HG02870 (cell line): ENCODE results near the gene TTC7B.

Source experiments
- ATAC-seq: cut with Tn5 transposase; IDR thresholded peaks from one replicate; pipeline ENCODE4 v1.9.1; 2021; ENCODE audit warnings: mild to moderate bottlenecking, moderate library complexity; ENCODE audit not compliant: unreplicated experiment

TTC7B gene

DNA sequence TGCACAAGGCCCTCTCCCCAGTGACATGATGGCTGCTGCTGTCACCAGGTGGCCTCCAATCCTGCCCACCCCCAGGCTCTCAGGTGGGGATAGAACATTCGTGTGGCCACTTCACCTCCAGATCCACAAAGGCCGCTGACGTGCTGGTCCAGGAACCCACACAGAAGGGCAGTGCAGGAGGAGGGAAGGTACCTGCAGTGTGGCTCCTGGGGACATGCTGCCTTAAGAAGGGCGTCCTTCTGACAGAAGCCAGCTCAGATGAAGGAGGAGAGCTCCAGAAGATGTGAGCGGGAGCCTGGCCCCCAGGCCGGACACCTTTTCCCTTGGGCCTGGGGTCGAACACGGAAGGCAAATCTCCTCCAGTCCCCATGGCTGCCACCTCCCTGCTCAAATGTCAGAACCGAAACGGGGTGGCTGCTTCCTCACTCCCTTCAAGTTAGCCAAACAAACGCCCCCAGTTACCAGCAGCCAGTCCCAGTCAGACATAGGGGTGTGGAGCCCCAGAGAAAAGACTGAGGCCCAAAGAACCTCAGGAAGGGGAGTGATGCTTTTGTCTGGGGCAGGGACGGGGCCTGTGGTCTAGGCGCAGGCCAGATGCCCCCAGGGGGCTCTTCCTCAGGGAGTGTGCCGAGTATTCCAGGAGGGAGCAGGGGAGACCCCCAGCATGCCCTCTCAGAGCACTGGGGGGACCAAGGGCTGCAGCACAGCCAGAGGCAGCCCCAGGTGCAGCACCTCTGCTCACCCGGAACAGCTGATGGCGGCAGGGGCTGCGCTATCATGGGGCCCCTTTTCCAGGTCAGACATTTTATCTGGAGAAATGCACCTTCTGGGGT, 263.5 kb downstream of the TTC7B start:
- no peak for ATAC-seq

- ATAC-seq, result no peak
Observed at GRCh38 chr14:90551733-90552464, 264.3 kb downstream of the TTC7B start.

DNA sequence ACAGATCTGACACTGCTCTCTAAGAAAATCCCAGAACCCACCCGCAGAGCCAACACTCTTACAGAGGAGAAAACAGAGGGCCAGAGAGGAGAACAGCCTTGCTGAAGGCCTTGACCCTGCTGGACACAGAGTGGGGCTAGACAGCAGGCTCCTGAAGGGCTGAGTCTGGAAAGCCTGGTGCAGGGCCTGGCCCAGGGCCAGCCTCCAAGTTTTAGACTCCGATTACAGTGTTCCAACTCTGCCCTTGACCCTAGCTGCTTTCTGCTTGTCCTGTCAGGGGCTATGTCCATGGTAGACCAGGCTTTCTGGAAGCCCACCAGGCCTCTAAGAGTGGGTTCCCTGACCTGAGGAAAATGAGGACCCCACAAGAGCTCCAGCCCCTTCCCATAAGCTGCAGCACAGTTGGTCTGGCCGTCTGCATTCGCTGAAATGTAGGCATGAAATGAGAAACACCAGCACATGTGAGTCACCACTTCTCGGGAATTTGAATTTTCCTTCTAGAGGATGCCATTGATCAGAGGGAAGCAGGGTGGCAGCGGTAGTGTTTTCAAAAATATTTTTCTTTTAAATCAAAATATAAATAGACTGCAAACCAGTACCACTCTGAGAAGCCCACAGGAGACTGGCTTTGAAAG, 265.0 kb downstream of the TTC7B start:
- no peak for ATAC-seq

DNA sequence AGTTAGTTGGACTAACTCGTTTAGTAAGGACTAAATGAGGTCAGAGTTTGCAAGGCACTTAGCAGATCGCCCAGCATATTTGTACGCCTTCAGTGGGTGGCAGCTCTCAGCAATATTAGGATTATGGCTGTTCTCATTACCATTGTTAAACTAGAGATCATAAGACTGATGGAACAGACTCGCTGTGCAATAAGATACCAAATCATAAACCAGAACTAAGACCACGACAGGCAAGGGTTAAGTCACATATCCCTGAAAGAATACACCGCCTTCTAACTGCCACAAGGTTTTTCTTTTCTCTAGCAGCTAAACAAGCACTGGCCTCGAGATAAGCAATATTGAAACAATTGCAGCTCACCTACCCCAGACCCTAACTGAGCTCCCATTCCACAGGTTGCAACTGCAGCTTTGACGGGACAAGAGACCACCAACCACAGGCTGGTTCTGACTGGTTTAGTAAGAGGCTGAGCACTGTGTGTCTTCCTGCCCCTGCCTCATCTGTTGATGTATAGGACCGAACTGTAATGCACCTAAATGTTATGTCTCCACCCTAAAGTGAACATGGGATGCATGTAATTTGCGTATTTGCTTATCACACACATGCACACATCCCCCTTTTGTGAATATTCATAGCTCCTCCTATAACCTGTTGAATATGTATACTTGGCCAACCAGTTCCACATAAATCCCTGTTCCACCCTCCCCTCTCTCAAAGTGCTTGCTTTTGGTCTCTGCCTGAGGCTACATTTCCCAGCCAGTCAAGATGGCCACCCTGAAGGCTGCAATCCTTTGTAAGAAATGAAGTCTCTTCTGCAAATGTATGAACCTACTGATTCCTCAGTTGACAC, 266.2 kb downstream of the TTC7B start:
- no peak for ATAC-seq

- no peak for ATAC-seq
Observed at GRCh38 chr14:90548455-90548854, 267.8 kb downstream of the TTC7B start.

- no peak for ATAC-seq
Observed at GRCh38 chr14:90547968-90548367, 268.3 kb downstream of the TTC7B start.

GRCh38 chr14:90547250-90547649, 269.0 kb downstream of the TTC7B start:
- ATAC-seq, result no peak

DNA sequence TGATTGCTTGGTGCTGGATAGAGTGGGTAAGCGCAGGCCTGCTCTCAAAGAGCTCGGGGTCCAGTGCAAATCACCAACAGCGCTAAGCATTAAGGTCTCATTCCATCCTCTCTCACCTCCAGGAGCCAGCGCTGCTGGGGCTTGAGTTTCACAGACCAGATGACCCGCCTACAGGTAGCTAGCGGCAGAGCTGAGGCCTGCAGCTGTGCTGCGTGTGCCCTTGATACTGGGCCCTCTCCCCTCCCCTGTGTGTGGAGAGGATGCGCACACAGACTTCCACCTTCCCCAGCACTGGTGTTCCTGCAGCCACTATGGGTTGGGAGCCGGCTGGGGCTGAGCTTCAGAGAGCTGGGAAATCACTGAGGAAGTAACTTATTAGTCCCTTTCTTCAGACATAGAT, 269.5 kb downstream of the TTC7B start:
- ATAC-seq, result no peak

DNA sequence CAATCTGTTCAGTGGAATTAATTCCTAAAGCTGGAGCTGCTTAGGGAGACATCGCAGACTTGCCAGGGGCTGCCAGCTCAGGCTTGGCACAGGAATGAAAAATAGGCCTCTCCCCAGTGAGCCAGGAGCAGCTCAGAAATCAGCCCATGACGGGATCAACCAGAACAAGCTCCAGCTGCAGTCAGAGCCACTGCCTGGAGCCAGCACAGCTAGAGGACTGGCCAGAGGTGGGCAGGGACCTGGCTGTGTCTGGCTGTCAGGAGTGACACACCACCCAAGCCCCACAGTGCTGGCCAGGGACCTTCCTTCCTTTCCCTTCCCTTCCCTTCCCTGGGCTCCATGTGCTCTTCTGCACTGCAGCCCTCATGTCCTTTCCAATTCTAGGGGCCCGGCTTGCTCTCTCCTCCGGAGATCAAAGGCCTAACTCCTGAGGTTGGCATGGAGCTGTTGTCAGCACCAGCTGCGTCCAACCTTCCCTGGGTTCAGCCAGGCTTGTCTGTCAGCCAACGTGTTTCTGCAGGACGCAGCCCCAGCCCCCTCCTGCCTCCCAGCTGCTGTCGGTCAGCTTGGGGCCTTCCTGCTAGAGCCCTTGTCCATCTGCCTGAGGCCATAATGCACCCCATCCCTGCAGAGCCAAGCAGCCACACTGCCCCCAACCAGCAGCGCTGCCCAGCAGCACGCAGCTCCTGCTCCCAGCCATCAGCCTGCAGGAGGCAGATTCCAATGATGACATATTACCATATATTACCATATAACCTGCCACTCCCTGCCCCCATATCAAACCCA, 270.1 kb downstream of the TTC7B start:
- ATAC-seq, result no peak

DNA sequence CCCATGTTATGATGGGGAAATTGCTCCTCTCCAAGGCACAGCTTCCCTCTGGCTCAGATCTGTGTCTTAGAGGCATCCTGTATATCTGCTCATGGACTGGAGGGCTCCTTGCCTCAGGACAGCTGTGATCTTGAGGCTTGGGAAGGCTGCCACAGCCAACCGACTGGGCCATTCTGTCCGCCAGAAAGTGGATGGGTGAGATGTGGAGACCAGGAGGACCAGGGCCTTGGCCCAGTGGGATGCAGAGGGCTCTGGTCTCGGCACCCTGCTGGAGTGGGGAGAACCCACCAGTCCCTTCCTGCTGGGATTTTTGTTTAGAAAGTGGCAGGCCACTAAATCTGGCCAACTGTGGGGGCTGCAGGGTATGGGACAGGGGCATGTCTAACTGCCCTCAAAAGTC, 270.8 kb downstream of the TTC7B start:
- ATAC-seq, result no peak

DNA sequence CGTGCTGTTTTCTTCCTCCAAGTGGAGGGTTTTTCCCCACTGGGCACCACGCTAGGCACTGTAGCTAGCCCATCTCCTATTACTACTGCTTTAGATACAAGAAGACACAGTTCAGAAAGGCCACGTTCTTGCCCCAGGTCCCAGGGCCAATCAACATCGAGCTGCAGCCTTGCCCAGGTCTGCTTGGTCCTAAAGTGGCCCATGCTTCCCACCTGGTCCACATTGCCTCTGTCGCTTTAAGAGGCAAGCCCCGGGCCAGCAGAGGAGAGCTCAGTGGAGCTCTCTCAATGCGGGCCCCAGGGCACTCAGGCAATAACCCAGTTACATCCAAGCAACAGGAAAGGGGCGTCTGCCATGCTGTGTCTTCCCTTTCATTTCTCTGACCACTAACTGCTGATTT, 271.3 kb downstream of the TTC7B start:
- no peak for ATAC-seq

DNA sequence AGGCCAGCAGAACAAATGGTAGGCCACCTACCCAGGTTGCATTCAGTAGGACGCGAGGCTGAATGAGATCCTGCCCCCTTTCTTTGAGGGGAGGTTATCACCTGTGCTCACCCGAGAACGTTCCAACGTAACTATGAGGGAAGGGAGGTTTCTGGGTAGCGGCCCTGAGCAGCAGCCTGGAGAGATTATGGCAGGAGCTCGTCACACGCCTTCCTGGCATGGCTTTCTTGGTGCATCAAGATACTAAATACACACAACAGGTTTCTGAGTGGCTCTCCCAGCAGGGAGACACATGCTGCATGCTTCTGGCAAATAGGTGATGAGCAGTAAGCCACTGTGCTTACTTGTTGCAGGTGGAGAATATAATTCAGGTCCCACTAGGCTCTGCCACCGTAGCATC, 271.7 kb downstream of the TTC7B start:
- no peak for ATAC-seq

GRCh38 chr14:90543876-90544275, 272.4 kb downstream of the TTC7B start:
- no peak for ATAC-seq

- ATAC-seq, result no peak
Observed at GRCh38 chr14:90541076-90541634, 275.1 kb downstream of the TTC7B start.

GRCh38 chr14:90540437-90540836, 275.8 kb downstream of the TTC7B start:
- ATAC-seq, result no peak

DNA sequence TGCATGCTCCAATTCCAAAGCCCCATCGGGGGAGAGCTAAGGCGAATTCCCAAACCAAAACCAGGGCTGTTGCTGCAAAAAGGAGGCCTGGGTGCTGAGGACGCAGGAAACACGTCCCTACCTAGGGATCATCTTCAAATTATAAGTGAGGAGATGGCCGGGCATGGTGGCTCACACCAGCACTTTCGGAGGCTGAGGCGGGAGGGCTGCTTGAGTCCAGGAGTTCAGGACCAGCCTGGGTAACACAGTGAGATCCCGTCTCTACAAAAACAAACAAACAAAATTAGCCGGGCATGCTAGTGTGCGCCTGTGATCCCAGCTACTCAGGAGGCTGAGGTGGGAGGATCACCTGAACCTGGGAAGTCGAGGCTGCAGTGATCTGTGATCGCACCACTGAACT, 276.2 kb downstream of the TTC7B start:
- no peak for ATAC-seq

- no peak for ATAC-seq
Observed at GRCh38 chr14:90539496-90539775, 276.8 kb downstream of the TTC7B start.

GRCh38 chr14:90538716-90539495, 277.3 kb downstream of the TTC7B start:
- ATAC-seq, result no peak

DNA sequence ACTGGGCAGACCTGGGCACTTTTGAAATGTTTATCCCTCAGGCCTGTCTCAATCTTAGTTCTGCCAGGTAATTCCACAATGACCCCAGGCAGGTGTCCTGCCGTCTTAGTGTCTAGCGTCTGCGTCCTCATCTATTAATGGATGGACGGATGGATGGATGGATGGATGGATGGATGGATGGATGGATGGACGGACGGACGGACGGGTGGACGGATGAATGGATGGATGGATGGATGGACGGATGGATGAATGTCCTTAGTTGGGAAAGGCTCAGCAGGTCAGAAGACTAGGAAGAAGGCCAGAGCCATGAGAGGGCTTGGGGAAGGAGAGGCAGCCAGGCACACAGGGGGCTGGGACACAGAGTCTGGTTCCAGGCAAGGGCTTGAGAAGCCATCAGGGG, 278.1 kb downstream of the TTC7B start:
- no peak for ATAC-seq
